HepG2 (cell line): ENCODE data around the gene AGMO. TPM values are rescaled to one million over a fixed set of nuclear protein-coding genes. Genes with fewer than 3 reads are reported as not detected.

Experiments
- ATAC-seq: fragments of 200-7000 bp; cut with Tn5 transposase; 3 replicates; pipeline ENCODE4 v1.9.1; 2020; ENCODE audit warnings: mild to moderate bottlenecking, moderate library complexity
- BruUV-seq: library from RNA; stranded (reverse); fragments of 400-500 nt; replicated peaks from 2 replicates; lab custom pipeline; 2021; lab: Mats Ljungman, UMichigan
- CTCF ChIA-PET: fragments of 300-600 bp; formaldehyde crosslinking; extraction: SDS; loops from one replicate; lab custom pipeline; 2021; ENCODE audit warnings: low total read pairs, inconsistent platforms, low intra/inter-chr PET ratio; lab: Yijun Ruan, JAX
- POLR2A ChIA-PET: fragments of 350-600 bp; sonication (Branson Sonifier 250); formaldehyde crosslinking; loops from one replicate; lab custom pipeline; 2020; ENCODE audit warnings: antibody characterized with exemption, inconsistent platforms; lab: Yijun Ruan, JAX
- DNase-seq: peaks from one replicate; pipeline ENCODE4 v3.0.0-alpha.2; 2015; ENCODE audit warnings: low spot score
- FAIRE-seq: peaks from 3 replicates; lab custom pipeline; 2011; peaks lifted over from hg19 to GRCh38; lab: Jason Lieb, UNC
- H2AFZ ChIP-seq: one replicate; pipeline ENCODE4 v1.6.1; 2011; ENCODE audit warnings: low read length, inconsistent platforms
- H3K27ac ChIP-seq: fragments of 300-600 bp; 3 replicates; pipeline ENCODE4 v1.8.0; 2011; ENCODE audit warnings: mixed run types, mild to moderate bottlenecking, mixed read lengths, low read length, inconsistent platforms; ENCODE audit not compliant: insufficient read depth; ENCODE audit errors: extremely low read length
- H3K27me3 ChIP-seq, 2 experiments: fragments of 200-600 bp in 1 of 2; 2 replicates in 1 of 2; 3 replicates in 1 of 2; pipeline versions ENCODE4 v1.6.0 to v1.8.0; 2011; ENCODE audit warnings: low read length in 2 of 2, mild to moderate bottlenecking in 2 of 2, moderate library complexity in 2 of 2, inconsistent platforms in 1 of 2; ENCODE audit not compliant: insufficient read depth in 2 of 2, control insufficient read depth in 1 of 2
- H3K36me3 ChIP-seq, 2 experiments: fragments of 200-600 bp in 1 of 2; replicated peaks in 1 of 2; 2 replicates in 1 of 2; 3 replicates in 1 of 2; pipeline versions ENCODE4 v1.5.1 to v1.8.0; 2011; ENCODE audit warnings: low read length in 2 of 2, inconsistent platforms in 1 of 2; ENCODE audit not compliant: insufficient read depth in 2 of 2, control insufficient read depth in 1 of 2
- H3K4me1 ChIP-seq: 2 replicates; pipeline ENCODE4 v1.5.1; 2012; ENCODE audit warnings: low read length, inconsistent platforms; ENCODE audit not compliant: insufficient read depth
- H3K4me2 ChIP-seq: 2 replicates; pipeline ENCODE4 v1.6.0; 2011; ENCODE audit warnings: low read depth, low read length, inconsistent platforms
- H3K4me3 ChIP-seq, 3 experiments: fragments of 200-600 bp in 1 of 3; sonication (generic), shearing (Covaris generic) in 1 of 3; replicated peaks in 1 of 3; 2 replicates each; pipeline ENCODE4 v1.5.1; 2011 to 2016; ENCODE audit warnings: low read length in 3 of 3, inconsistent platforms in 2 of 3, low read depth in 2 of 3, mild to moderate bottlenecking in 2 of 3, control low read depth in 1 of 3, mixed read lengths in 1 of 3; ENCODE audit not compliant: insufficient read depth in 1 of 3
- H3K79me2 ChIP-seq: one replicate; pipeline ENCODE4 v1.6.1; 2011; ENCODE audit warnings: low read length, inconsistent platforms; ENCODE audit not compliant: insufficient read depth
- H3K9ac ChIP-seq: 2 replicates; pipeline ENCODE4 v1.6.0; 2011; ENCODE audit warnings: mild to moderate bottlenecking, low read depth, low read length, inconsistent platforms; ENCODE audit not compliant: insufficient read depth
- H3K9me3 ChIP-seq: 2 replicates; pipeline ENCODE4 v1.5.1; 2012; ENCODE audit warnings: mild to moderate bottlenecking, low read length
- H4K20me1 ChIP-seq: 2 replicates; pipeline ENCODE4 v1.6.0; 2011; ENCODE audit warnings: inconsistent platforms, mild to moderate bottlenecking, low read length, moderate library complexity; ENCODE audit not compliant: insufficient read depth
- AGO1 ChIP-seq: fragments of 200-400 bp; formaldehyde crosslinking; IDR thresholded peaks from 2 replicates; pipeline ENCODE4 v1.6.1; 2017; ENCODE audit warnings: mild to moderate bottlenecking, low read depth, low read length, moderate library complexity; ENCODE audit not compliant: poor library complexity, severe bottlenecking
- AHDC1 ChIP-seq: sonication (generic); formaldehyde crosslinking; IDR thresholded peaks from 2 replicates; pipeline ENCODE4 v1.5.1; 2020; ENCODE audit warnings: mild to moderate bottlenecking, missing genetic modification reagents, borderline replicate concordance
- E2F5 ChIP-seq: sonication (generic); formaldehyde crosslinking; conservative IDR thresholded peaks from 2 replicates; pipeline ENCODE4 v1.4.0; 2020; ENCODE audit warnings: missing genetic modification reagents
- FOXP4 ChIP-seq: sonication (generic); formaldehyde crosslinking; IDR thresholded peaks from 2 replicates; pipeline ENCODE4 v1.4.0; 2020; ENCODE audit warnings: missing genetic modification reagents
- PHF20 ChIP-seq: sonication (generic); formaldehyde crosslinking; IDR thresholded peaks from 2 replicates; pipeline ENCODE4 v1.5.0; 2020; ENCODE audit warnings: mild to moderate bottlenecking, missing genetic modification reagents
- RBM22 ChIP-seq: fragments of 200-400 bp; formaldehyde crosslinking; optimal IDR thresholded peaks from 2 replicates; pipeline ENCODE3; 2017; ENCODE audit warnings: mild to moderate bottlenecking, low read length, moderate library complexity
- TBX3 ChIP-seq: fragments of 450-650 bp; IDR thresholded peaks from 2 replicates; pipeline ENCODE4 v1.6.1; 2017; ENCODE audit warnings: antibody characterized with exemption, mild to moderate bottlenecking, inconsistent platforms, borderline replicate concordance
- ZNF33B ChIP-seq: sonication (generic); formaldehyde crosslinking; IDR thresholded peaks from 2 replicates; pipeline ENCODE4 v1.5.1; 2020; ENCODE audit warnings: mild to moderate bottlenecking, missing genetic modification reagents
- ZNF770 ChIP-seq: sonication (generic); formaldehyde crosslinking; IDR thresholded peaks from 2 replicates; pipeline ENCODE4 v1.5.0; 2020; ENCODE audit warnings: mild to moderate bottlenecking, missing genetic modification reagents
- WGBS: methylation state at CpG from one replicate; pipeline ENCODE4 v1.1.6; 2017; ENCODE audit warnings: low lambda C conversion rate; 5-methylcytosine and 5-hydroxymethylcytosine counted together
- in situ Hi-C: cut with HindIII; loops from 2 replicates; pipeline ENCODE4 v1.10.0; 2017; ENCODE audit warnings: low pct_unique_long_range_greater_than_20kb; ENCODE audit not compliant: extremely low pct_ligation_motif_present
- intact Hi-C: fragments of 100-400 bp; cut with micrococcal nuclease; formaldehyde crosslinking; loops from one replicate; pipeline ENCODE4 v1.10.0; 2022; ENCODE audit not compliant: unreplicated experiment
- polyA plus RNA-seq, 8 experiments: library from polyadenylated mRNA; depleted of rRNA in 3 of 8; stranded (reverse) in 7 of 8; unstranded in 1 of 8; fragments of >200 nt; fragmentation: Illumina TruSeq in 4 of 8; extraction: Trizol in 4 of 8; gene quantifications; 2 replicates each; pipeline versions ENCODE4 v1.2.1 to v1.2.3, GENCODE V29; 2011 to 2016; ENCODE audit warnings: low read depth in 4 of 8, missing spikeins in 1 of 8, mixed read lengths in 1 of 8; ENCODE audit not compliant: insufficient read depth in 1 of 8
- total RNA-seq, 5 experiments: library from RNA; depleted of rRNA; stranded (reverse); fragments of >200 nt; fragmentation: Illumina TruSeq; extraction: Trizol; gene quantifications; 2 replicates each; pipeline ENCODE4 v1.2.3, GENCODE V29; 2016; ENCODE audit warnings: low read depth in 1 of 5
- TF ChIP-seq, protein P1 (sequence below): sonication (generic); formaldehyde crosslinking; IDR thresholded peaks from 2 replicates; pipeline ENCODE4 v1.5.0; 2020; ENCODE audit warnings: missing genetic modification reagents
- TF ChIP-seq, protein P2 (sequence below): IDR thresholded peaks from 2 replicates; pipeline ENCODE4 v1.6.1; 2016

The AGMO gene
- total and polyA plus RNA-seq, 2 of the 13 experiments (the other 11 are each of a cell fraction or from before 2014, with no cell fraction given), result 0.22 to 0.50 TPM

GRCh38 chr7:15236952-15237351, 324.9 kb downstream of the AGMO start:
- Histone ChIP-seq H3K4me1 (no peaks in the 10 kb centered on the region), H3K79me2 (no peaks in the 10 kb centered on the region), H3K4me3 (no peak overlapping the region), H3K27me3 (no peaks in the 10 kb centered on the region), H2AFZ (no peak overlapping the region), H4K20me1 (no peaks in the 10 kb centered on the region), H3K4me2 (no peak overlapping the region), H3K36me3 (no peaks in the 10 kb centered on the region), H3K9ac (no peak overlapping the region), H3K9me3 (peaks cover 84% of the 10 kb centered on the region), H3K27ac (no peak overlapping the region)
- DNase-seq (no peak), ATAC-seq (no peak), FAIRE-seq (no peak)
- no TSS peak for BruUV-seq
- intact Hi-C loops, result no loop called here
- whole genome bisulfite sequencing, result 27% methylated on average over 2 of the region's 2 CpGs
- in situ Hi-C loops, result no loop called here
- ChIA-PET POLR2A (no interaction called here), CTCF (no interaction called here)
- TF ChIP-seq, protein P1, sequence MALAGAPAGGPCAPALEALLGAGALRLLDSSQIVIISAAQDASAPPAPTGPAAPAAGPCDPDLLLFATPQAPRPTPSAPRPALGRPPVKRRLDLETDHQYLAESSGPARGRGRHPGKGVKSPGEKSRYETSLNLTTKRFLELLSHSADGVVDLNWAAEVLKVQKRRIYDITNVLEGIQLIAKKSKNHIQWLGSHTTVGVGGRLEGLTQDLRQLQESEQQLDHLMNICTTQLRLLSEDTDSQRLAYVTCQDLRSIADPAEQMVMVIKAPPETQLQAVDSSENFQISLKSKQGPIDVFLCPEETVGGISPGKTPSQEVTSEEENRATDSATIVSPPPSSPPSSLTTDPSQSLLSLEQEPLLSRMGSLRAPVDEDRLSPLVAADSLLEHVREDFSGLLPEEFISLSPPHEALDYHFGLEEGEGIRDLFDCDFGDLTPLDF (CRISPR knock-in tag), result no peak
- no peak for TF ChIP-seq ZNF770 (CRISPR knock-in tag)
- TF ChIP-seq AHDC1, result no peak
- TF ChIP-seq FOXP4 (CRISPR knock-in tag), result no peak
- TF ChIP-seq TBX3, result no peak
- TF ChIP-seq, protein P2, sequence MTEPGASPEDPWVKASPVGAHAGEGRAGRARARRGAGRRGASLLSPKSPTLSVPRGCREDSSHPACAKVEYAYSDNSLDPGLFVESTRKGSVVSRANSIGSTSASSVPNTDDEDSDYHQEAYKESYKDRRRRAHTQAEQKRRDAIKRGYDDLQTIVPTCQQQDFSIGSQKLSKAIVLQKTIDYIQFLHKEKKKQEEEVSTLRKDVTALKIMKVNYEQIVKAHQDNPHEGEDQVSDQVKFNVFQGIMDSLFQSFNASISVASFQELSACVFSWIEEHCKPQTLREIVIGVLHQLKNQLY (CRISPR knock-in tag), result no peak
- no peak for TF ChIP-seq RBM22
- no peak for TF ChIP-seq E2F5
- TF ChIP-seq PHF20, result no peak
- no peak for TF ChIP-seq ZNF33B (CRISPR knock-in tag)
- TF ChIP-seq AGO1, result no peak
